Activated naive CD4-positive, alpha-beta T cell treated with anti-CD3 and anti-CD28 coated beads, Interleukin-2, amount 50 U/mL, for 72 hours (primary cell): ENCODE results near the gene PJA2. TPM values are rescaled to one million over a fixed set of nuclear protein-coding genes. Genes with fewer than 3 reads are reported as not detected.
"Not testable (repeated sequence)": the region's sequence is repeated elsewhere in the genome, so short reads cannot be mapped to it uniquely, and the experiment has no call there.

Experiments
- ATAC-seq, 2 donors: fragments of 150-1000 bp; cut with Tn5 transposase; 2 replicates each; pipeline ENCODE4 v1.10.0; 2021; ENCODE audit warnings: mild to moderate bottlenecking in 2 of 2, moderate library complexity in 2 of 2
- DNase-seq, 2 donors: peaks; one replicate each; pipeline ENCODE4 v3.0.0; 2021 to 2022; ENCODE audit warnings: low spot score in 2 of 2
- H3K27ac Mint-ChIP-seq, 2 donors: one replicate each; pipeline ENCODE4 v1.8.0; 2022; ENCODE audit warnings: mild to moderate bottlenecking in 2 of 2, mixed read lengths in 2 of 2
- H3K36me3 Mint-ChIP-seq, 2 donors: one replicate each; pipeline ENCODE4 v1.8.0; 2022; ENCODE audit warnings: mixed read lengths in 2 of 2
- H3K9me3 Mint-ChIP-seq, 2 donors: one replicate each; pipeline ENCODE4 v1.8.0; 2022; ENCODE audit warnings: mixed read lengths in 2 of 2
- total RNA-seq, 2 donors: library from RNA; stranded (reverse); gene quantifications; one replicate each; pipeline ENCODE4 v1.2.3, GENCODE V29; 2022

Gene PJA2, protein sequence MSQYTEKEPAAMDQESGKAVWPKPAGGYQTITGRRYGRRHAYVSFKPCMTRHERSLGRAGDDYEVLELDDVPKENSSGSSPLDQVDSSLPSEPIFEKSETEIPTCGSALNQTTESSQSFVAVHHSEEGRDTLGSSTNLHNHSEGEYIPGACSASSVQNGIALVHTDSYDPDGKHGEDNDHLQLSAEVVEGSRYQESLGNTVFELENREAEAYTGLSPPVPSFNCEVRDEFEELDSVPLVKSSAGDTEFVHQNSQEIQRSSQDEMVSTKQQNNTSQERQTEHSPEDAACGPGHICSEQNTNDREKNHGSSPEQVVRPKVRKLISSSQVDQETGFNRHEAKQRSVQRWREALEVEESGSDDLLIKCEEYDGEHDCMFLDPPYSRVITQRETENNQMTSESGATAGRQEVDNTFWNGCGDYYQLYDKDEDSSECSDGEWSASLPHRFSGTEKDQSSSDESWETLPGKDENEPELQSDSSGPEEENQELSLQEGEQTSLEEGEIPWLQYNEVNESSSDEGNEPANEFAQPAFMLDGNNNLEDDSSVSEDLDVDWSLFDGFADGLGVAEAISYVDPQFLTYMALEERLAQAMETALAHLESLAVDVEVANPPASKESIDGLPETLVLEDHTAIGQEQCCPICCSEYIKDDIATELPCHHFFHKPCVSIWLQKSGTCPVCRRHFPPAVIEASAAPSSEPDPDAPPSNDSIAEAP
- total RNA-seq: 10 to 100 TPM; 63.6 to 64.5 TPM

GRCh38 chr5:109409844-109410388 is at the start of gene PJA2:
PJA2 (minus strand) TSS chr5:109409974; CDS start chr5:109383433, 26,541 bp downstream.
- Mint-ChIP-seq H3K9me3 (peaks cover 9% of the 10 kb centered on the region in 2 donors), H3K27ac (peak within 1 kb of the TSS; percentile 99), H3K36me3 (peaks cover 22% of the 10 kb centered on the region in 2 donors)
- DNase-seq: peak; percentile 96 to 98
- peak; percentile 86 to 90 for ATAC-seq

- Mint-ChIP-seq H3K27ac (no peak overlapping the region), H3K9me3 (no peaks in the 10 kb centered on the region), H3K36me3 (peaks cover 0 to 6% of the 10 kb centered on the region in 2 donors)
- ATAC-seq: peak; percentile 76 to 99
- no peak for DNase-seq
Measured at GRCh38 chr5:109455598-109456096, 45.9 kb upstream of the PJA2 start.

DNA sequence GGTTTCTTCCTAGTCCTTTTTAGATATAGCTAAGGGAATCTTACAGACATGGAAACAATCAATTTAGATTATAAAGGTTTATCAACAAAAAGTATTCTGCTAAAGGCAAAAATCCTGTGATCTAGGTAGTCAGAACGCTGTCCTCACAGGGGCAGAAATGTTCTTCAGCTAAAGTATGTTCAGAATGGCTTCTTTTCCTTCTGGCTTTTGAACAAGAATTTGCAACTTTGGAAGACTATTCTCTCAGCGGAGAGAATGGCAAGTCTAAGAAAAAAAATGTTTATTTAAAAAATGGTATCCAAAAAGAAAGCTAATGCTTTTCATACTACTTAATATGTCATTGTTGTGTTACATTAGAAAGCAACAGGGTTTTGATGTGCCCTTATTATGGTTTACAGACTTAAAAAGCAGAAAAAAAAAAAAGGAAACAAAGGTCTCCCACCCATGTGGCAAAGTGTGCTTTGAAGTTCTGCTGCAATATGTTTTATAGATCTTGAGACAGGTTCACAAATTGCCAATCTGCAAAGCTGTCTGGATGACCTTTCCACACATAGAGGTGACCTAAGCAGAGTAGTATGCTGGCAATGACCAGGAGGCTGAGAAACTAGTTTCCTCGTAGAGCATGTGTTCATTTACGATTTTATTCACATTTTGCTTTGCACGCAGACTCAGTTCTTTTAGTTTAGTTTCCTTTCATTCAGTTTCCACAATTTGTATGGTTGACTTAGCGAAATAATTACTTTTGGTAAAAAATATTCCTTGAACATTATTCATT is 45.1 kb upstream of the PJA2 start:
- Mint-ChIP-seq H3K36me3 (peaks cover 0 to 3% of the 10 kb centered on the region in 2 donors), H3K27ac (no peak overlapping the region), H3K9me3 (no peaks in the 10 kb centered on the region)
- DNase-seq: no peak
- no peak for ATAC-seq

DNA sequence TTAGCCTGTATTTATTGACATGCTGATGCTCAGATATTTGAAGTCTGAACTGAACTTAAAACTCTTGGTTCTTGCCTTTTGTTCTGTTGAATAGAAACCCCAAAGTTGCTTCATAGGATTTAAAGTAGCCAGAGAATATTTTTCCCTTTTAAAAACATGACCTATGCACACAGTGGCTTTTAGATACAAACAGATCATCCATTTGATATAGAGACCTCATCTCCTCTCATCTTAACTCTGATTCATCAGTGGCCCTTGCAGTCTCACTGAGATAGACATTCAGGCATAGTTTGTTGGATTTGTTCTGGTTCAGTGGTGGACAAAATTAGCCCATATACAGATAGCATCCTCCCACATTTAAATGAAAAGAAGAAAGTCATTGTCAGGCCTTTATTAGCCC is 43.5 kb upstream of the PJA2 start:
- Mint-ChIP-seq H3K27ac (no peak overlapping the region), H3K36me3 (no peaks in the 10 kb centered on the region), H3K9me3 (no peaks in the 10 kb centered on the region)
- ATAC-seq (no peak), DNase-seq (no peak)

DNA sequence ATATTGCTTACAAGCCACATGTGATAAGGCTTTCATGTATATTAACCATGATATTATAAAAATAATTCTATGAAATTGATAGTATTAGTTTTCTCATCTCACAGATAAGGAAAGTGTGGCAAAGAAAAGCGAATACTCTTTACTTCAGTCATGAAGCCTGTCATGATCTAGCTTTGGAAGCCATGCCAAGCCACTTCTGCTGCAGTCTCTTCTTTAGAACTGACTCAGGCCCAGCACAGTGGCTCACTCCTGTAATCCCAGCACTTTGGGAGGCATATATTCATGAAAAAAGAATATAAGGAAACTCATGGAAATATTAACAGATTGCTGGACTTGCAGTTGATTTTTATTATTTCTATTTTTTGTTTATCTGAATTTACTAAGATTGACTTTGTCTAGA is 42.9 kb upstream of the PJA2 start:
- Mint-ChIP-seq H3K27ac (no peak overlapping the region), H3K9me3 (no peaks in the 10 kb centered on the region), H3K36me3 (no peaks in the 10 kb centered on the region)
- no peak for DNase-seq
- no peak for ATAC-seq

DNA sequence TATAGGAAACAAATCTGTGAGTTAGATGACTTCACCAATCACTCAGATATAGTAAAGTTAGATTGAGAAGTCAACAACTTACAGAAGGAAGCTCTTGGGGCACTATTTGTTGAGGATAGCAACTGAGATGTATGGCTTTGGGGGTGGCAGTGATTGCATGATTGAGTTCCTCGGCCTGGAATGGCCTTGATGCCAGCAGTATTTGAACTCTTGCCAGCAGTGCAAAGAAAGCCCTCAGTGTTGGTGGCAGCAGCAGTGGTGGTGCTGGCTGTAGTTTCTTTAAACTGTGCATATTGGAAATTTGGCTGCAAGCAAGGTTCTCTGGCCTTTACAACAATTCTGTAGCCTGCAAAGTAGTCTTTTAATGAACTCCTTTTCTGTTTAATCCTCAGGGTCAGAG is 41.4 kb upstream of the PJA2 start:
- H3K36me3 Mint-ChIP-seq: no peaks in the 10 kb centered on the region
- H3K9me3 Mint-ChIP-seq: no peaks in the 10 kb centered on the region
- no peak overlapping the region for H3K27ac Mint-ChIP-seq
- DNase-seq (no peak), ATAC-seq (no peak)

DNA sequence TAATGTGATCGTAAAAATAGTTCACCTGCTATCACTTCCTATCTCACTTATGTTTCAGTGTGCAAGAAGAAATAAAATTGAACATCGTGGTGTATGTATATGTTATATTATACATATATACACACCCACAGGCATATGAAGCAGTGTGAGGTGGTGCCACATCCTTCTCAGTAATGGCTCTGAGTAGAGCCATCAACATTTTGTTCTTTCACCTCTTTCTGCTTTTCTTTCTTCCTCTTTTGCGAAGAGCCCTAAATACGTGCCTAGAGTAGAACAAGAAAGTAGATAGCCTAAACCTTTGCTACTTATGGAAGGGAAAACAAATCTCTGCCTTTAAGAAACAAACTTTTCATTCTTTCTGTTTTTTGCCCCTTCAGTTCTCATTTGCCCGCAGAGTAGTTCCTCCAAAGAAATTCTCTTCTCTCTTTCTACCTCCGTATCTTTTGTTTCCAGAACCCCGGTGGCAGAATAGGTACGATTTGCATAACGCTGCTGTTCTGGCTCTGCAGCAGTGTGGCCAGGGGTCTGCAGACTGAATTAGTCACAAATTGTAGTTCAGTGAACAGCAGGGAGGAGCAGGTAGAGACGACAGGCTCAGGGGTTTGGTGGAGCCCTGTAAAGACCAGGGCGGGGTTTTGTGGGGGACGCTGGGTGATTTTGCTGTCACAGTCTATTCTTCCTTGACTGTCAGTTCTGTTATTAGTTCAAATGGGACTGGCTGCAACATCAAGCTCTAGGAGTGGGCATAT is 40.5 kb upstream of the PJA2 start:
- no peaks in the 10 kb centered on the region for H3K9me3 Mint-ChIP-seq
- no peaks in the 10 kb centered on the region for H3K36me3 Mint-ChIP-seq
- ATAC-seq (no peak), DNase-seq (no peak)
- H3K27ac Mint-ChIP-seq: no peak overlapping the region

DNA sequence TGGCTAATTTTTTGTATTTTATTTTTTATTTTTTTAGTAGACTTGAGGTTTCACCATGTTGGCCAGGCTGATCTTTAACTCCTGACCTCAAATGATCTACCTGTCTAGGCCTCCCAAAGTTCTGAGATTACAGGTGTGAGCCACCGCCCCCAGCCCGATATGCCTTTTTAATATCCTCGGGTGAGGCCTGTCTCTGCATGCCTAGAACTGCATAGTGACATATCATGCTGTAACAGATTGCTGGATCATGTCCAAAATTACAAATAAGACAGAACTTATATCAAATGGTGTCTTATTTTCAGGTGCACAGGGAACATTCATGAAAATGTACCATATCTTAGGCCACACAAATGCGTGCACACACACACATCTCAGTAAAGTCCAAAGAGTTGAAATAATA is 39.1 kb upstream of the PJA2 start:
- DNase-seq (no peak), ATAC-seq (no peak)
- H3K36me3 Mint-ChIP-seq: no peaks in the 10 kb centered on the region
- no peaks in the 10 kb centered on the region for H3K9me3 Mint-ChIP-seq
- H3K27ac Mint-ChIP-seq: no peak overlapping the region

DNA sequence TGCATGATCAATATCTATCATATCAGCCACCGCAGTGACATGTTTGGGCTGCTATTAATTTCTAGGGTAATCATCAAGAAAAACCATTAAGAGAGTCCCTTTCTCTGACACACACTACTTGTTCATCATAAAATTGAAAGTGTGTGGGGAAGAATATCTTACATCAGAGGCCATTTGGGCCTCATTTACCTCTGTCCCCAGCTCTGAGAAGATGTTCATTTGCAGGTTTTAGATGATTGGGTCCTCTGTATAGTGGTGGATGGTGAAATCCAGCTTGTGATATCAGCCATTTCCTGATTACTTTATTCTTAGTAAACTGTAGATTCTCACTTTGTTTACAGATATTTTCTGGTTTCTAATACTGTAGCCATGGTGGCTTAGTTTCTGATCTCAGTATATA is 29.8 kb upstream of the PJA2 start:
- DNase-seq: no peak
- no peaks in the 10 kb centered on the region for H3K9me3 Mint-ChIP-seq
- H3K36me3 Mint-ChIP-seq: no peaks in the 10 kb centered on the region
- no peak overlapping the region for H3K27ac Mint-ChIP-seq
- ATAC-seq: no peak

DNA sequence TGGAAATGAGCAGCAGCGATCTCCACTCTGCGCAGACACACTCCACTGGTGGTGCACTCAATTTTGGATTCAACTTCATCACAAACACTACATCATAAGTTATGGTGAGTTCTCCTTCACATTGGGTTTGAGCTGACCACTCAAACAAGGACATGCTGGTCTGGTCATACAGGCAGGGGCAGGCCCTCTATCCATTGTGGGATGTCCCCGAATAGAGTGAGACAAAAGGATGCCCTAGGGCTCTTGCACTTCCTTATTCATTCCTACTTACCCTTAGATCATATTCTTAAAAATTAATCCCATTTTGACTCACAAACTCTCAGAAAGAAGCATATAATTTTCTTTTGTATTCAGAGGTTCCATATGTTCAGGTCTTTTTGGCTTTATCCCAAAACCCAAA is 16.3 kb upstream of the PJA2 start:
- Mint-ChIP-seq H3K27ac (peak overlapping the region in 1 of 2 donors; percentile 5), H3K36me3 (no peaks in the 10 kb centered on the region), H3K9me3 (no peaks in the 10 kb centered on the region)
- peak in 1 of 2 donors; percentile 33 for ATAC-seq
- DNase-seq: no peak

- not testable (repeated sequence) for ATAC-seq, H3K9me3 Mint-ChIP-seq, DNase-seq, H3K27ac Mint-ChIP-seq, H3K36me3 Mint-ChIP-seq
Measured at GRCh38 chr5:109425521-109425920, 15.7 kb upstream of the PJA2 start.

- Mint-ChIP-seq H3K36me3 (no peaks in the 10 kb centered on the region), H3K9me3 (no peaks in the 10 kb centered on the region), H3K27ac (no peak overlapping the region)
- DNase-seq (no peak), ATAC-seq (no peak)
Measured at GRCh38 chr5:109421956-109422355, 12.2 kb upstream of the PJA2 start.

- H3K9me3 Mint-ChIP-seq: peaks cover 8 to 13% of the 10 kb centered on the region in 2 donors
- ATAC-seq (no peak), DNase-seq (no peak)
- H3K27ac Mint-ChIP-seq: no peak overlapping the region
- H3K36me3 Mint-ChIP-seq: peaks cover 9 to 16% of the 10 kb centered on the region in 2 donors
Measured at GRCh38 chr5:109418712-109419352, 9.1 kb upstream of the PJA2 start.

DNA sequence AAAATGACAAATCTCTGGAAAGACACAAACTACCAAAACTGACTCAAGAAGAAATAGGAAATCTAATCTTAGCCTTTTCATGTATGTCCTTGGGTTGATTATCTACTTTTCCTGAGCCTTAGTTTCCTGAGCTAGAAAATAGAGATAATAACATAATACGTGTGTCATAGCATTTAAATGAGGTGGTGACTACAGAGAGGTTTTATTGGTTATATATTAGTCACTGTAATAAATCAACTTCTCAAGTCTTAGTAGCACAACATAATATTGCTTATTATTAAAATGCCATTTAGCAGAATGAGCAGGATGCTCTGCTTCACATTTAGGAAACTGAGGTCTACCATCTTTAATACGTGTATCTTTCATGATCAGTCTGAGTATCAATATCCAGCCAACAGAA is 7.1 kb upstream of the PJA2 start:
- DNase-seq: no peak
- no peak overlapping the region for H3K27ac Mint-ChIP-seq
- peaks cover 9 to 15% of the 10 kb centered on the region in 2 donors for H3K9me3 Mint-ChIP-seq
- ATAC-seq: no peak
- peaks cover 12 to 19% of the 10 kb centered on the region in 2 donors for H3K36me3 Mint-ChIP-seq

GRCh38 chr5:109413921-109414461 is 4.2 kb upstream of the PJA2 start:
- not testable (repeated sequence) for ATAC-seq, DNase-seq
- H3K27ac Mint-ChIP-seq: peak overlapping the region in 1 of 2 donors; percentile 53
- peaks cover 9 to 15% of the 10 kb centered on the region in 2 donors for H3K9me3 Mint-ChIP-seq
- H3K36me3 Mint-ChIP-seq: peaks cover 16 to 28% of the 10 kb centered on the region in 2 donors
